AML-193 (cell line): ENCODE data around the gene ITGAV.

Experiments
- DNase-seq, 2 experiments: peaks; one replicate each; lab custom pipeline; 2025; lab: John Stamatoyannopoulos, UW

The ITGAV gene

GRCh38 chr2:186670831-186671230 is 81.0 kb downstream of the ITGAV start:
- DNase-seq: no peak

GRCh38 chr2:186675380-186675779 is 85.5 kb downstream of the ITGAV start:
- no peak for DNase-seq

GRCh38 chr2:186683341-186683740 is 93.5 kb downstream of the ITGAV start:
- DNase-seq: no peak

GRCh38 chr2:186687807-186688211 is 98.0 kb downstream of the ITGAV start:
- no peak for DNase-seq

DNA sequence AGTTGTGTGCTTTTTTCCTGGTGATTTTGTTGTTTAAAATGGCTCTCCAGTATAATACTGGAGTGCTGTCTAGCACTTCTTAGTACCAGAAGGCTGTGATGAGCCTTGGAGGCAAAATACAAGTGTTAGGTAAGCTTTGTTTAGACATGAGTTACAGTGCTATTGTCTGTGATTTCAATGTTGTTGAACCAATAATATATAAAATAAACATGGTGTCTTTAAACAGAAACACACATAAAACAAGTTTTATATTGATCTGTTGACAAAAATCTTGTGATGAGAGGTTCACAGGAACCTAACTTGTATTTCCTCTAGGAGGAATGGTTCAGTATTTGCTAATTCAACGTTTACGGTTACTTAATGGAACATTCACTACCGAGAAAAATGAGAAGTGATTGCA is 99.0 kb downstream of the ITGAV start:
- DNase-seq: no peak

GRCh38 chr2:186690786-186691185 is 100.9 kb downstream of the ITGAV start:
- DNase-seq: no peak

GRCh38 chr2:186691231-186691630 is 101.4 kb downstream of the ITGAV start:
- DNase-seq: no peak

GRCh38 chr2:186691900-186692299 is 102.0 kb downstream of the ITGAV start:
- no peak for DNase-seq

GRCh38 chr2:186693446-186693832 is 103.6 kb downstream of the ITGAV start:
- no peak for DNase-seq

DNA sequence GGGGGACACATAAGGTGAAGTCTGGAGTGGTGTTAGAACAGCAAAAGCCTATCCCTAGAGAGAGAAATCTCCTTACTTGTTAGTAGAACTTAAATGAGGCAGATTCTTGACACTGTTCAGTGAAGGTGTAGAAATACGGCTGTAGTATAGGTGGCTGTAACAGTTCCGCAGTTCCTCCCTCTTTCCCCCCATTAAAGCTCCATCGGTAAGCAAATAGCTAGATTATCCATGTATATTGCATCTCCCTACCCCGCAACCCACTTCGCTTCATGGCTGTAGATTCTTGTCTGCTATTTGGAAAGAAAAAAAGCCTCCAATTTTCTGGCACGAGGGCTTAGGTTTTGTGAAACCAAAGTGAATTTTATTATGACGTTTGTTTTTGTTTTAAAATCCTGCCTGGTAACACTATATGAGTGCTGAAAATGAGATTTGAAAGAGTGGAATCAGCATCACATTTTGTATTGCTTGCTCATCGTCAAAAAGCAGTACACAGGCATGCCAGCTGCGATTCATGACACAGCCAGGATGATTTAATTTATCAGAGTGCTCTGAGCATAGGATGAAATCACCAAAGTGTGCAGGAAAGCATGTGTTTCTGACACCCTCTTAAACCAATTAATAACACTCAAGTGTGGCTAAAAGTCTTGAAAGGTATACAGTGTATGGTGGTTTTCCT is 105.4 kb downstream of the ITGAV start:
- no peak for DNase-seq

DNA sequence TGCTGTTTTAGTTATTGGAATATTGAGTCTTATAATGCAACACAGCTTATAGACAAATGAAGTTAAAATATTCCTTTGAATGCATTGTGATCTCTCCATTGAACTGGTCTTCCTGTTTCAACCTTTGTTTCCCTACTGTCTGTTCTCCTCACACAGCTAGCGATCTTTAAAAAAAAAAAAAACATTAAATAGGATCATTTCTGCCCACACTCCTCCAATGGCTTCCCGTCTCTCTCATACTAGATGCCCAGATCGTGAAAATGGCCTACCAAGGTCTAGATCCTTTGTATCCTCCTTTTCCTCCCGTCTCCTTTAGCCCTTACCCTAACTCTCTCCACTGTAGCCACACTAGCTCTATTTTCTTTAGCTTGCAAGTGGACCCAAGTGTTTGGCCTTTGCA is 106.4 kb downstream of the ITGAV start:
- no peak for DNase-seq

DNA sequence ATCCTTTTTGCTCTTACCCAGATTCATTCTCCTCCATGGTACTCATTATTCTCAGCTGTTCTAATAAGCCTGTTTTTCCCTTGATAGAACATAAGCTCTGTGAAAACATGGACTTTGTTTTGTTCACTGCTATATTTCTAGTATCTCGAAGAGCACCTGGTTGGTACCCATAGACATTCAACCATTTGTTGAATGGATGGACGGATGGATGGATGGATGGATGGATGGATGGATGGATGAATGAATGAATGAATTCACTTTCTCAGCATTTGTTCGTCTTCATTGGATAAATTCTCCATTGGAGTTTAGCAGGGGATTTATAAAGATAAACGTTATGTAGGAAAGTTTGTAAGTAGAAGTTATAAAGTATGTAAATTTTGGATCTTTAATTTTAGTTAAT is 106.9 kb downstream of the ITGAV start:
- DNase-seq: no peak

- no peak for DNase-seq
These were observed 107.7 kb downstream of the ITGAV start for GRCh38 chr2:186697536-186697935.

- no peak for DNase-seq
These were observed 109.9 kb downstream of the ITGAV start for GRCh38 chr2:186699742-186700141.

DNA sequence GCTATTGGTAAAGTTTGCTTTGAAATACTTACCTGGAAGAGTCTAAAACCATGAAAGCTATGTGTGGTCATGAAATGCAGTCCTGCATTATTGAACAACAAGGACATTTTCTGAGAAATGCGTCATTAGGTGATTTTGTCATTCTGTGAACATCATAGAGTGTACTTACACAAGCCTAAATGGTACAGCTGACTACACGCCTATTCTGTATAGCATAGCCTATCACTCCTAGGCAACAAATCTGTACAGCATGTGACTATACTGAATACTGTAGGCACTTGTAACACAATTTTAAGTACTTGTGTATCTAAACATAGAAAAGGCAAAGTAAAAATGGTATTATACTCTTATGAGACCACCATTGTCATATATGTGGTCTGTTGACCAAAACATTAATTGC is 112.2 kb downstream of the ITGAV start:
- no peak for DNase-seq

DNA sequence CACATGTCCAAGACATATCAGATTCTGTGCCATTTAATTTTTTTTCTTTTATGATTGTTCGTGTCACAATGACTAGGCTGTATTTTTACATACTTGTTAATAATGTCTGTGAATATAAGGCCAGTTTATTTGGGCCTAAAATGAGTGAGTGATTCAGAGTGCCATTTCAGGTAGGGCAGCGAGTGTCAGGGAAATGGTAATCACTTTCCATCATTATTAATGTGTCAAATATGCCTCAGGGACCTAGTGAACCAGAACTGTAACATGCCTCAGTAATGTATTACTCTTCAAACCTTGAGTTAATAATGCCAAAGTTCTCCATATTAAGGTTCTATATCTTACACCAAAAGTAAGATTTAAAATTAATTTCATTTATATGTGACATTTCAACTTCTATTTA is 112.6 kb downstream of the ITGAV start:
- no peak for DNase-seq

DNA sequence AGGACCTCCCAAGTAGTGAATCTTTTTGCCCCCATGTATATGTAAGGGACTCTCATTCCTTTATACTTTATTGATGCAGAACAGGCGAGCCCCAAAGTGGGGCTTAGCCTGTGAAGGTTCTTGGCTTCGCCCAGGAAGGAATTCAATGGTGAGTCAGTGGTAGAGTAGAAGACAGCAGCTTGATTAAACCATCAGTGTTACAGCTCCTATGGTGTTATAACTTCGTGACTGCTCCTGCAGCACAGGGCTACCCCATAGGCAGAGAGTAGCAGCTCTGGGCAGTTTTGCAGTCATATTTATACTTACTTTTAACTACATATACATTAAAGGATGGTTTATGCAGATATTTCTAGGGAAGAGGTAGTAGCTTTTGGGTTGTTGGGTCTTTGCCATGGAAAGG is 115.0 kb downstream of the ITGAV start:
- DNase-seq: no peak

- no peak for DNase-seq
These were observed 119.9 kb downstream of the ITGAV start for GRCh38 chr2:186709529-186710450.

GRCh38 chr2:186713691-186714090 is 123.8 kb downstream of the ITGAV start:
- DNase-seq: no peak

DNA sequence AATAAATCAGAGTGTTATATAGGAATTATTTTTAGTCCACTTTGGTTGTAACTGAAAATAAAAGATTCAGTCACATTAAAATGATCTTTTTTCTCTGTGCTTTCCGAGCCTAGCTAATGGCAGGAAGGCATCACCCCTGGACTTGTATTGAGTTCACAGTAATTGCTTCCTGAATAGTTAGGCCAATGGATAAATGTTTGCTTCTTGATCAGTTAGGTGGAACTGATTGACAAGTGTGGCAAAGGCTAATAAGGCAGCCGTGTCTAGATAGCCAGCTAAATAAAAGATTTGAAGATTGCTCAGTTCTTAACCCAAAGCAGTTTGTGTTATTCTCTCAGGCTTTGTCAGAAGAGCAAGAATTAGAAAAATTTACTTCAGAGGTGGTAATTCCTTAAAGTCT is 124.8 kb downstream of the ITGAV start:
- DNase-seq: no peak

DNA sequence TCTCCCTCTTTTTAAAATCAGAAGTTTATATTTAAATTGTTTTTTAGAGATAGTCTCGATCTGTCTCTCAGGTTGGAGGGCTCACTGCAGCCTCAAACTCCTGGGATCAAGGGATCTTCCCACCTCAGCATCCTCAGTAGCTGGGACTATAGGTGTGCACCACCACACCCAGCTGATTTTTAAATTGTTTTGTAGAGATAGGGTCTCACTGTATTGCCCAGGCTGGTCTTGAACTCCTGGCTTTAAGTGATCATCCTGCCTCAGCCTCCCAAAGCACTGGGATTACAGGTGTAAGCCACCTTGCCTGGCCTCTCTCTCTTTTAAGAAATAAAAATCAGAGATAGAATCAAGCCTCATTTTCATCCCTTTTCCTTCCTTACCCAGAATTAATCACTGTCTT is 126.1 kb downstream of the ITGAV start:
- no peak for DNase-seq

DNA sequence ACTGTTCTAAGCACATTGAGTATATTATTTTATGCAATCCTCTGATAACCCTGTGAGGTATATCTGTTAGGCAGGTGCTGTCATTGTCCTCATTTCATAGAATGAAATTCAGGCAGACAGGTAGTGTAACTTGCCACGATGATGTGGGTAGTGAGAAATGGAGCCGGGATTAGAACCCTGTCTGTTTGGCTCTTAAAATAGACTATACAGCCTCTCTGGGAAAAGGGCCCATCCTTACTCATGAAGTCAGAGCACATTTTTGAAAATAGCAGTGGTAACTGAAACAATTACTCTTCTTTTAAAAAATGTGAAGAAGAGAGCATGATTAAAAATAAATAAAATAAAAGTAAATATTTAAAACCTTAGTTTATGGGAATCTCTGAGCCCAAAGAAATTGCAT is 127.0 kb downstream of the ITGAV start:
- no peak for DNase-seq

DNA sequence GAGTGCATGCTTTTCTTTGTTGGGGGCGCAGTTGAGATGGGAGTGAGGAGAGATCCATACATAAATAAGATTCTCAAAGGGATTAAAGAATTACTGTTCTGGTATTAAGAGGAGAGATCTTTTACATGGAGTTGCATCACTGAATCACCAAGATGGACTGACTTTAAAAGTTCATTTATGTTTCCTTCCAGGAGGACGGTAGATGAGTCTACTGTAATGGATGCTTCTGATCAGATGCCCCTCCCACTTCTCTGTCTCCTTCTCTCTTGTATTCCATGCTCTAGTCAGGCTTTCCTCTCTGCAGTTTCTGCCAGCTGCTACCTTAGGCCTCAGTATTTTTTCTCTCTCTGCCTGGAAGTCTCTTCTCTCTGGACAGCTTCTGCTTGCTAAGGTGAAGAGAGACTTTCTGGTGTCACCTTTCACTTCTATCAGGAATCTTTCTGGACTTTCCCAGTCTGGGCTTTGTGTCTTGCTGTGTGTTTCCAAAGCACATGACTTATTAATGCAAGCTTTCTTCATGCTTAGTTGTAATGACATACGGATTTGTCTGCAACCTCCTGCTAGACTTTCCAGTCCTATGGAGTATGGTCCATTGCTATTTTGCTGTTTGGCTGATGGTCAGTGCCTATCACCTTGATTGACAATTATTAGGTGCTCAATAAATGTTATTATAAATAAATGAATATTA is 127.6 kb downstream of the ITGAV start:
- no peak for DNase-seq
